ENCODE measurements around the gene PRR29.
"Not testable (repeated sequence)": the region's sequence is repeated elsewhere in the genome, so short reads cannot be mapped to it uniquely, and the experiment has no call there.

Gene PRR29

DNA sequence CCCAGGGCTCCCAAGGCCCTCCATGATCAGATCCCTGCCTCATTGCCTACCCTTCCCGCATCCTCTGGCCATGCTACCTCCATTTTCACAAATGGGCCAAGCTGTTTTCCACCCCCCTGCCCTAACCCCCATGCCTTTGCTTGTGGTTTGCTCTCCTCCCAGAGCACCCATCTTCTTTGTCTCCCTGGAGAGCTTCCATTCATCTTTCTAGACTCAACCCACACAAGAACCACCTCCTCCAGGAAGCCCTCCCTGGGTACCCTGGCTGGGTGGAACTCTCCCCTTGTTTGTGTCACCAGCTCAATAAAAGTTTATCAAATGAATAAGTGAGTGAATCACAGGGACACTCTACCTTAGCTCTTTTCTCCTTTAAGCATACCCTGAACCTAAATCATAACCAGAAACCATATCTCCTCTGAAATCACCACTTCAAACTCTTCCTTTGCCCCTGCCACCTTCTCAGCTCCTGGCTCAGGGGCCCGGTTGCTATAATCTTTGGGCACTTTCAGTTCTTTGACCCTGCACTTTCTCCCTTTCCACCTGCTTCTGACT is 22.5 kb upstream of the PRR29 start:
- DNase-seq, result no peak

DNA sequence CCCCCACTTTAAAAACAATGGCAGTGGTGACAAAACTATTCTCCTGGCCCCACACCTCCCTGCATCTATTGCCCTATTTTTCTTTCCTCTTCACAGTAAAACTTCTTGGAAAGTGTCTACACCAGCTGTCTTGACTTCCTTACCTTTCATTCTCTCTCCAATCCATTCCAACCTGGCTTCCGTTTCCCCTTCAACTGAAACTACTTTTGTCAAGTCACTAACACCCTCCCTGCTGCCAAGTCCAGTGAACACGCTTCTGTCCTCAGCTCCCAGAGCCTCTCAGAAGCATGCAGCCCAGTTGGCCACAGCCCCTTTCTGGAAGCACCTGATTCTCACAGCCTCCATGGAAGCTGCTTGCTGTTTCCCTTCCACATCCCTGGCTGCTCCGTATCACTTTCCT is 21.4 kb upstream of the PRR29 start:
- DNase-seq, result no peak

DNA sequence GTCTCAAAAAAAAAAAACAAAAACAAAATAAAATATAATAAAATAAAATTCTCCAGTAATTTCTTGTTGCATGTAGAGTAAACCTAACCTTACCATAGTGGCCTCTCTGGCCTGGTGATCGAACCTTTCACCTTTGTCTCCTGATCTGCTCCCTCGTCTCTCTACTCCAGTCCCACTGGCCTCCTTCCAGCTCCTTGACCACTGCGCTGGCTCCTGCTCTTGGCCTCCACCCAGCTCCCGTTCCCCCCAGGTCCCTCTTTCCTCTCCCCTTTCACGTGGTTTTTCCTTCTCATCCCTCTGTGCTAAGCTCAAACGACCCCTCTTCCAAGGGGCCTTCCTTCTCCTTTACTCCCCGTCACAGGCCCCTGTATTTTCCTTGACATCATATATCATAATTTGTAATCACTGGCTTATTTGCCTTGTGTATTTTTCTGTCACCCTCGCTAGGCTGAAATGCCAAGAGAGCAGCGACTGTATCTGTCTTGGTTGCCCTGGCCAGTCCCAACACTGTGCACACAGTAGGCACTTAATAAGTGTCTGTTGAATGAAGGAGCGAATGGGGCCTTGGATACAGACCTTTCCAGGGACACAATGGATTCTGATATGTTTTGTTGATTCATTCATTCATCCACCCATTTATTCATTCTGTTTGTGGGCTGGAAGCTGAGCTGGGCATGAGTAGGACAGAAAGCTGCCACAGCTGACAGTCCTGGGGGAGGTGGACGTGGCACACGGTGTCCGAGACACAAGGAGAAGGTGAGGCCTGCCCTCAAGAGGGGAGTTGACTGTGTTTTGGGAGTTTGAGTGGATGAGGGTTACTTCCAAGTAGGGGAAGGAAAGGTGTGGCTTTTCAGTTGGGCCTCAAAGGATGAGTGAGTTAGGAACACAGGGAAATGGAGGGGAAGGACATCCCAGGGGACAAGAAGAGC is 19.6 kb upstream of the PRR29 start:
- DNase-seq, result no peak

- not testable (repeated sequence) for DNase-seq
These were observed 15.5 kb upstream of the PRR29 start for GRCh38 chr17:63982641-63983040.

DNA sequence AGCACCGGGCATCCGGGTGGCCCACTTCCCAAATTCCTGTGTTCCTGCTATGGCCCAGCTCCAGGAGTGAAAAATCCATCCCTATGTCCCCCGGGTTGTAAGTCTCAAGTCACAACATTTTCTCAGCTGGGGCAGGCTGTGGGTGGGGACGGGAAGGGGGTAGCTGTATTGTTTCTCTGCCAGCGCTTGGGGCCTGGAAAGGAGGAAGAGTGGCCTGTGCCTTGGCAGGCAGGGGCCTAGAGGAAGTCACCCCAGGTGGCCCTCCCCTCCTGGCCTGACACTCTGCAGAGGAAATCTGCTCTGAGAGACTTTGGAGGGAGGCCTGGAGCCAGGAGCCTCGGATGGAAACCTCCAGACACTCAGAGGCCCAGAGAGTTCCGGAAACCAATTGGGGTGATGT is 14.8 kb upstream of the PRR29 start:
- no peak for DNase-seq

DNA sequence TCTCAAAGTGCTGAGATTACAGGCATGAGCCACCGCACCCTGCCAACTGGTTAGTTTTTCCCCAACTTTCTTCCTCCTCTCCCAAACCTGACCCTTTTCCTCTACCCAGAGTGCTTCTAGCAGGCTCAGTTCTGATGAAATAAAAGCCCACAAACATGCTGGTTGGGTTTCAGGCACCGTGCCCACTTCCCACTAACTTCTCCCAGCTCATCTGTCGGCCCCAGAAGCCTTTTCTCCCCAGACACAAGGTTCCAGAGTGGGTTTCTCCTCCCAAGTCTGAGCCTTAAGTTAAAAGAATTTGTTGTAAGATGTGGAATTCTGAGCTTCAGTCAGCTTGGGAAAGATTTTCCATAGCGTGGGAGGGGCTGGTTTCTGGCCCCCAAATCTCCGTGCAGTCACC is 13.9 kb upstream of the PRR29 start:
- DNase-seq, result no peak

DNA sequence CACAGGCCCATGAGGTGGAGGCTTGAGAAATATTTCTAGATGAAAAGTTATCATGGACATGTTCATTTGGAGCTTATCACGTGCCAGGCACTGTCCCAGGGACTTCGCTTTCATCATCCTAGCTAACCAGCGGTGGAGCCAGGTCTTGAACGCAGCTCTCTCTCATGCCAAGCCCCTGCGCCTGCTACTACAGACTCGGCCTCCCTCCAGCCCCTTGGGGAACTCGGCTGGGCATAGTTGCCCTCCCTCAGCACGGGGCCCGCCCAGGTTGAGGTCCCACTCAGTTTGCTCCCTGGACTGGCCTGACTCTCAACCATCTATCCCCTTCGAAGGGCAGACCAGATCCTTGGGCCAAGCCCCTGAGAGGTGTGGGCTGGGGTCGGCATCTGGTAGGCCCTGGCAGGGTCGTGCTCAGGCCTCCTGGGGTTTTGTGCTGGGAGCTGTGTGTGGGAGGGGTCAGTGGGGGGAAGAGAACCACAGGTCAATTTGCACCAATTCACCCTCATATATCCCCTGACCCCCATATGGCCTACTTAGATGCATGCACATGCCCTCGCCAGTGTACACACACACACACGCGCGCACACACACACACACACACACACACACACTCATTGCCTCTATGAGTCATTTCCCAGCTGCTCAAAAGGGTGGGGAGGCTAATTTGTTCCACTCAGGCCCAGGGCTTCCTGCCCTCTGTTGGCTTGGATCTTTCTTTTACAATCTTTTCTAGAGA is 13.3 kb upstream of the PRR29 start:
- DNase-seq, result no peak

GRCh38 chr17:63985387-63986140 is 12.6 kb upstream of the PRR29 start:
- no peak for DNase-seq

DNA sequence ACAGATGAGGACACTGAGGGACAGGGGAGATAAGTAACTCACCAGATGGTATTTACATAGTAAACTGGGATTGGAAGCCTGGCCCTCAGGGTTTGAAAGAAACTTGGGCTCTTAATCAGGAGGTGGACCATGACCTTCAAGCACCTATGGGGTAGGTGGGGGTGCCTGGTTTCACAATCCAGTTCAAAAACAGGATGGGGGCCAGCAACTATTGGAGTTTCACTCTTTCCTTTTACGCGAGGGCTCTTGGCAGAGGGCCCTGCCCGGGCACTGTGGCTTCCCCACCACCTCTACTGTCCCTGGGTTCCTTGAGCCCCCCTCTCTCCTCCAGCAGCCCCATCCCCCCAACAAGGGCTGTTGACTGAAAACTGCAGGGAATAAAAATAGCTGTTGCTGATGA is 11.3 kb upstream of the PRR29 start:
- DNase-seq, result no peak

GRCh38 chr17:63987221-63988126 is 10.7 kb upstream of the PRR29 start:
- no peak for DNase-seq

DNA sequence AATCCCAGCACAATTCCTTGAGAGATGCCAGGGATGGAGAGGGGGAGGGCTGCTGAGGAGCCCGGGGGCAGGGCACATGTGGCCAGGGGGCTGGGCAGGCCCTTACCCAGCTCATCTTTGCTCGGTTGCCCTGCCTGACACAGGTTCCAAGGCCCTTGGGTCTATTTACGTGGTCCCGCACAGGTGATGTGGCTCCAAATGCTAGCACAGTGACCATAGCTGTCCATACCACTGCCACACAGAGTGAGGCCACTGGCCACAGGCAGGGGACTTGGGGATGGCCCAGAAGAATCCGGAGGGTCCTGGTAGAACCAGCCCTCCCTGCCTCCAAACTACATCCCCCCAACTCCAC is 10.0 kb upstream of the PRR29 start:
- no peak for DNase-seq

DNA sequence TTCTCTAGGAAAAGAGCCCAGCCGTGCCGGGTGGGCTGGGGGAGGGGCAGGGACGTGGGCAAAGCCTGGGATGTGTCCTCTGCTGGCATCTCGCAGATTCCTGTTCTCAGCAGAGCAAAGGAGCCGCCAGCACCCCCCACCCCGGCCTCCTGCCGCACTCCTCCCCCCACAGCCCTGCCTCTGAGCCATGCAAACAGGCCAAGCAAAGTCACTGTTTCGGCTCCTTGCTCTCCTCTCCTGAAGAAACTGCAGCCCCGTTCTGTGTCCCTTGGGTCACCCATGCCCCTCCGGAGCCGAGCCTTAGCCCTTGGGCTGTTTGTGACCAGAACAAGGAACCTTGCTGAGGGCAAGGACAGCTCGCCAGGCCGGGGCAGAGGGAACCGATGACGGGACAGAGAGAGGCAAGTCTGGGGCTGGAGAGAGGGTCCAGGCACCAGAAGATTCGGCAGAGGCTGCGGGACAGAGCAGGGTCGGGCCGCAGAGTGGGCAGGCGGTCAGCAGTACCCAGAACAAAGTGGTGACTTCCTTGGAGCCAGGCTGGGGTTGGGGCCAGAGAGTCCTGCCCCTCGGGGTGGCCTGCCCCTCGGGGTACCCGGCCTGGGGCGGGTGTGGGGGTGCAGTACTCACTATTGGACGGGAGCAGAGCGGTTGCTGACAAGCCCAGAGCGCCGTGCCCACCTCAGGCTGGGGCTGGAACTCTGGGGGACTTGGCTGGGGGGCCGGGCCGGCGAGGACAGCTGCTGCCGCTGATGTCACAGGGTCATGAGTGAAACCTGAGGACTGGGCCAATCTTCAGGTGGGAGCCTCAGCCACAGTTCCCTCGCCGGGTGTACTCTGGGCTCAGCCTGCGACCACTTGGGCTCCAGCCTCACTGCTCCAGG is 9.2 kb upstream of the PRR29 start:
- no peak for DNase-seq

- DNase-seq, result no peak
These were observed 8.4 kb upstream of the PRR29 start for GRCh38 chr17:63989622-63990345.

- DNase-seq, result no peak
These were observed 6.5 kb upstream of the PRR29 start for GRCh38 chr17:63991611-63992010.

DNA sequence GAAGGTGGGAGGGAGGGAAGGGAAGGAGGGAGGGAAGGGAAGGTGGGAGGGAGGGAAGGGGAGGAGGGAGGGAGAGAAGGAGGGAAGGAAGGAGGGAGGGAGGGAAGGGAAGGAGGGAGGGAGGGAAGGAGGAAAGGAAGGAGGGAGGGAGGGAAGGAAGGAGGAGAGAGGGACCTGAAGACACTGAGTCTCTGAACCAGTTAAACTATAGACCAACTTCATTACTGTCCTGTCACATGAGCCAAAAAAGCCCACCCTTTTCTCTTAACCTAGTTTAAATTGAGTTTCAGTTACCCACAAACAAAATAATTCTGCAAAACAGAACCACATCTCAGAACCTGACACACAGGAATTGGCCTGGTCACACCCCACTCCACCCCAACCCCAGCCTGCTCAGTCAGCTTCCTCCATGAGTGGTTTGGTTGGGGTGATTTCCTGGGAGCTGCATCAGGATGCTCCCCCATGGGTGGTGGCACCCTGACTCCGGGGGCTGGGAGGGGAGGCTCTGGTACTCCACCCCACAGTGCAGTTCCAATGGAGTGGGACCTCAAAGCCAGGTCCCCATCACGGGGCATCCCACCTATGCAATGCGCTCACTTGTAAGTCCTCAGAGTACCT is 4.7 kb upstream of the PRR29 start:
- no peak for DNase-seq

DNA sequence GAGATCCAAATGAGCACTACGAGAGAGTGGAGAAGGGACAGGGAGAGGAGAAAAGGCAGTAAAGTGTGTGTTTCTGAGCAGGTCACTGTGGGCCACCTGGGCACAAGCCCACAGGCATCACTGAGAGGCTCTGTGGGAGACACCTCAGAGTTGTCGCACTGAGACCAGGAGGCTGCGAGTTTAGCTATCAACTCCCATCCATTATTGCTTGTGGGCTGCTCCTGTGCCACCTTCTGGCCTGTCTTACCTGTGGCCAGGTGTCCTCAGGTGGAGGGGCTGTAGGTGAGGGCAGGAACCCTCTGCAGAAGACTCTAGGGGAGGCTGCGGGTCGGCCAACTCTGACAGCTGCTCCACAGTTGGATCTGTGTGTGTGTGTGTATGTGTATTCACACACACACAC is 2.5 kb upstream of the PRR29 start:
- no peak for DNase-seq

DNA sequence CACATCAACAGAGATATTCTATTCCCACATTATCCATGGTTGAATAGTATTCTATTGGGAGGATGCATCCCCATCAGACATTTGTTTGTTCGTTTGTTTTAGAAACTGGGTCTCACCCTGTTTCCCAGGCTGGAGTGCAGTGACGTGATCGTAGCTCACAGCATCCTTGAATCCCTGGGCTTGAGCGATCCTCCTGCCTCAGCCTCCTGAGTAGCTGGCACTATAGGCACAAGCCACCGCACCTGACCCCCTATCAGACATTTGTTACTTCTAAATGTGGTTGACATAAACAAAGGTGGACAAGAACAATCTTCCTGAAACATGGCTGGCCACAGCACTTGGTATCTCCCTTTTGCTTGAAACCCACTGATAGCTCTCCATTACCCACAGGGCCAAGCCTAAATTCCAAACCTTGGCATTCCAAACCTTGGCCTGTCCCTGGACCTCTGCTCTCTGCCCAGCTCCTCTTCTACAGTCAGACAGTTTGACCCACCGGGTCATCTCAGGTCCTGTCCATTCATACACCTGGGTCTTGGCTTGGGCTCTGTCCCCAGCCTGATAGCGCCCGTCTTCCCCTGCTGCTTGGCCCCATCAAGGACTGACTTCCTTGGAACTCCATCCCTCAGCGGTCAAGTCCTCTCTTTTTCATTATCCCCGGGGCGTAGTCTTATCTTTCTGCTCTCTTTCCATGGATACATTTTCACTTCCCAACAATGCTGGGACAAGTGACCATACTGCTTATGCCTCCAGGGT is 1.5 kb upstream of the PRR29 start:
- no peak for DNase-seq

DNA sequence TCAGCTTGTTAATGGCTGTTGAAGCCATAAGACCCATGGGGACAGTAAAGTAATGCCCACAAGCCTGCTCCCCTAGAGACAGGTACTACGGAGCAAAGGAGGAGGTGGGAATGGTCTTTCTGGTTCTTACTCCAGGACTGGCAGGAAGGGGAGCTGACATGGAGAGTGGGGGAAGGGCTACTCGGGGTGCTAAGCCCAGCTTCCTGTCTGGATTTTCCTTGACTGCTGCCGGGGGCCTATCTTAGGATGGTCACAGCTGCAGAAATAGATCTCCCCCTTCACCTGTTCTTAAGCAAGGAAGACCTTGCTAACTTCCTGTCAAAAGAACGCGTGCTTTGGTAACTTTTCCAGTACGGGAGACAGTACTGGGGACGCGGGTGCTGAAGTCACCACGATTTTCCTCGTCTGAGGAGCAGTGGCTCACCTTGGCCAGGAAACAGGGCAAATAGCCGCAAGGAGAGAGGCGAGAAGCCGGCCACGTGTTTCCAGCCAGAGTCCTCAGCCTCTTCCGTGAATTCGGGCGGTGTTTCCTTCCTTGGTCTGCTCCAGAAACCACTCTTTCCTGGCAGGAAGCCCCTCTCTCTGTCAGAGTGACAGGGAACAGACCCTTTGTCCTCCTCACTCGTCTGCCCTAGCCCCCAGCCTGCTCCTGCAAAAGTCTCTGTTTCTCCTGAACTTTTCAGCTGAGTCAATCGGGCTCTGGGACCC is 656 bp upstream of the PRR29 start:
- DNase-seq, result no peak

Measured in activated CD8-positive, alpha-beta memory T cell treated with anti-CD3 and anti-CD28 coated beads, Interleukin-2, amount 50 U/mL, for 48 hours (primary cell).